ENCODE measurements around the gene SEC61A2.
A peak's percentile ranks its signal among the peaks of the same experiment; 100 is the strongest.

SEC61A2 gene

DNA sequence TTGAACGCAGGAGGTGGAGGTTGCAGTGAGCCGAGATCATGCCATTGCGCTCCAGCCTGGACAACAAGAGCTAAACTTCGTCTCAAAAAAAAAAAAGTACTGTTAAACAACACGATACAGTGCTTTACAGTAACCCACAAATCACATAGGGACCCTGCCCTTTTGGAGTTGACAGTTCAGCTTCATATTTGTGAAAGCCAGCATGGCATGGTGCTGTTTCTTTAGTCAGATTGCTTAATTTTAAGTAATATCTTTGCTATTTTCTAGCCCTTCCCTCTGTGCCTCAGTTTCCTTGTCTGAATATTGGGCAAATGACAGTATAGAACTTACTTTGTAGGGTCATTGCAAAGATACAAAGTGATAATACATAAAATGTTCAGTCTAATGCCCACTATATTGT lies 71.4 kb downstream of the SEC61A2 start:
- DNase-seq = no peak

DNA sequence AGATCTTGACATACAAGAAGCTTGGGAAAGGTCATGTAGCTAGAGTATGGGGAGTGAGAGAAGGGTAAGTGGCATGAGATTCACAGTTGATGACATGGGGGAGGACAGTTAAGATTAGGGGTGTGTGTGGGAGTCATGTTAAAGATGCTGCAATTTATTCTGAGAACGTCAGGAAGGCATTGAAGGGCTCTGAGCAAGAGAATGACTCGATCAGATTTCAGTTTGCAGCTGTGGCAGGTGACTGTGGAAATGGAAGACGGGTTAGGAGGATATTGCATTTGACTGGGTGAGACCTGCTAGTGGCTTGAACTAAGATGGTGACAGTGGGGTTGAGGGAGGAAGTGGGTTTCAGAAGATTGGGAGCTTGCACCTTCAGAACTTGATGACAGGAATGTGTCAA lies 72.1 kb downstream of the SEC61A2 start:
- peak; percentile 26 for DNase-seq

DNA sequence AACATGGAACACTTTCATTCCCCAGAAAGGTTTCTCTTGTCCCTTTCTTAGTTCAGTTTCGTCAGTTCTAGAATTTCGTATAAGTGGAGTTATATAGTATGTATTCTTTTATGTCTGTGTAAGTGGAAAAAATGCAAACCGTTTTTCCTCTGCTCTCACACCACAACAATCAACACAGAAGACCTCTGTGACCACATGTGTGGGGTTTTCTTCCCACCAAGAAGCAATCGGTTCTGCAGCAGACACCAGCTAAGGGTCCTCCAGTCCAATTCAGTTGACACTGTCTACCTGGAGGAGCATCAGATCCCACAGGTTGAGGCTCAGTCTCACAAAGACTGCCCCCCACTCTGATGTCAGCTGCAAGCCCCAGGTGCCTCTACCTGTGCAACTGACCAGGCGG lies 72.7 kb downstream of the SEC61A2 start:
- no peak for DNase-seq

DNA sequence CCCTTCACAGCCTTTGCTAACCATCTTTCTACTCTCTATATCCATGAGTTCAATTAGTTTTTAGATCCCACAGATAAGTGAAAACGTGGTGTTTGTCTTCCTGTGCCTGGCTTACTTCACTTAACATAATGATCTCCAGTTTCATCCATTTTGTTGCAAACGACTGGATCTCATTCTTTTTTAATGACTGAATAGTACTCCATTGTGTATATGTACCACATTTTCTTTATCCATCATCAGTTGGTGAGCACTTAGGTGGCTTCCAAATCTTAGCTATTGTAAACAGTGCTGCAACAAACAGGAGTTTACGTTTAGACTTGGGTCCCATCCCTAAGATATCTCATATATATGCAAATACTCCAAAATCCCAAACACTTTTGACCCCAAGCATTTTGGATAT lies 75.6 kb downstream of the SEC61A2 start:
- DNase-seq = no peak

DNA sequence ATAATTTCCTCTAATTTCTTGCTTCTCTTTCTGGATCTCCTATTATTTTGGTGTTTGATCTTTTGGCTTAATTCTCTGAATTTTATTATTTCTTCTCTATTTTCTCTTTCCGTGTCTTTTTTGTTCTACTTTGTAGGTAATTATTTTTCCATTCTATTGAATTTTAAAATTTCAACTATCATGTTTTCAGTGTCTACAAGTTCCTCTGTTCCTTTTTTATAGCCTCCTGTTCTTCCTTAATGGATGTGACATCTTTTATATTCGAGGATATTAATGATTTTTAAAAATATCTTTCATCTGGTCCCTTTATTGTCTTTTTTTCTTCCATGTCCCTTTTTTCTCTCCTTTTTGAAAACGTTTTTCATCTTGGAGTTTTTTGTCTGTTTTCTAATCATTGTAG lies 77.6 kb downstream of the SEC61A2 start:
- DNase-seq = no peak

DNA sequence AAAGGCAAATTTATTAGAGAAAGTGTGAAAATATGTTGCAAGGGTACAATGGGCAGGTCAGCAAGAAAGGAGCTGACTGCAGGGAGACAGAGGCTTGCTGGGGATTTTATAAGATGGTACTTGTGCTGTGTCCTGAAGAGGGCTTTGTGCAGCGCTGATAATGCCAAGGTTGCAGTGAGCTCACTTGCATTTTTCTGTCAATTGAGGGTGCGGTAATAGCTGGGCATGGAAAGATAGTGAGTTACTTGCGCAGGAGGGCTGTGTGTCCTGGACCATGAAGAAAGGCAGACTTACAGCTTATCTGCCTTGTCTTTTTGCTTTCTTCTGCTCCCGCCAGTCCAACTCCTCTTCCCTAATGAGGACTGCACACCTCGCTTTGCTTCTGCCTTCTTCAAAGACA lies 79.0 kb downstream of the SEC61A2 start:
- no peak for DNase-seq

DNA sequence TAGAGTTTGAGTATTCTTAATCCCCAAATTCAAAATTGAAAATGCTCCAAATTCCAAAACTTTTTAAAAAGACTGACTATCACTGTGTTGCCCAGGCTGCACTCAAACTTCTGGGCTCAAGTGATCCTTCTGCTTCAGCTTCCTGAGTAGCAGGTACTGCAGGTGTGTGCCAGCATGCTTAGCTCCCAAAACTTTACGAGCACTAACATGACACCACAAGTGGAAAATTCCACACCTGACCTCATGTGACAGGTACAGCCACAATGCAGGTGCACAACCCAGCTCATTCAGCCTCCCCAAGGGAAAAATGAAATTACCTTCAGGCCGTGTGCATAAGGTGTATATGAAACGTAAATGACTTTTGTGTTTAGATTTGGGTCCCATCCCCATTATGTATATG lies 83.0 kb downstream of the SEC61A2 start:
- DNase-seq = no peak

DNA sequence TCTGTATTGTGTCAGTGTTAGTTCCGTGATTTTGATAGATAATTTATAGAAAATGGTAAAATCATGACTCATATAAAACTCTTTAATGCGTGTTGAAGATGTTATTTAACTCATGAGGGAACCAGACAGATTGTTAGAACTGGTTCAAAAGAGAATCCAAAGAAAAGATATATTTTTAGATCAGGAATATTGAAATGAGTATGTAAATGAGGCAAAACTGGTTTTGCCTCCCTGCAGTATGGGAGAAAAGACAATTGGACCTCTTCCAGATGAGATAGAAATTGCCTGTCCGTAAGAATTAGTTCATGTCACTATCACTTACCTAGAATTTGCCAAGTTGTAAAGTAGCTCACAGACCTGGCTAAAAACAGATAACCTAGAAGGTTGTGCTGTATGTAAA lies 84.1 kb downstream of the SEC61A2 start:
- no peak for DNase-seq

DNA sequence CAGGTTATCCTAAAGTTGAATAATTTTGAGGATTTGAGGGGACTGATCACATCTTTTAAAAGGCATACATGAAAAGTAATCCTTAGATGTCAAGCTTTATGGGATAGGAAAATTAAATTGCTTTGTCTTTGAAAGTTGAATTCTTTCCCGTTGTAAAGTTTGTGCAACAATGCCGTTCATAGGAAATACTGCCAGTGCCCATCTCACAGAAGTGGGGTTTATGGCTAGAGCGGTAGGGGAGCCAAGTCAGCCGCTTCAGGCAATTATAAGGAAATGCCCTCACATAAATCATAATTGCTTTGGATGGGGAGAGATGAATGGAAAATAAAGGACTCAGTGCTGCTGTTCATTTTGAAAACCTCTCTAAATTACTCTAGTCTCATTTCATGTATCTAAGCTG lies 84.6 kb downstream of the SEC61A2 start:
- DNase-seq = no peak

DNA sequence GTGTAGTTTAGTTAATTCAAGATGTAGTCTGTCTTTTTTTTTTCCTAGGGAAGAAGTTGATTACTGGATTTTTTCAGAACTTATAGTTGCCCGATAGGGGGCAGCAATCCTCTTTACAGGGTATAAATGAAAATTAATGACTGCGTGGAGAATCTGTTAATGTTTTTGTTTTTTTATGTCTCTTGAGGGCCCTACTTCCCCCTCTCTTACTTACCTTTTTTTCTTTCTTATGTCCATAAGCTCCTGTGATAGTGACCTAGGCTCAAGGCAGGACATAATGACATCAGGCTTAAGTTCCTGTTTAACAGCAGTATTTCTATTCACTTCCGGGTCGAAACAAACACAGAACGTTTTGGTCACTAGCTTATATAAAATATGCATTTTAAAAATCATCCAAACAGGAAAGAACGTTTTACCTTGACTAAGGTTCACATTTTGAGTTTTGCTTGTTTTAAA lies 85.3 kb downstream of the SEC61A2 start:
- peak; percentile 43 for DNase-seq
